GM12873 (cell line): ENCODE data around the gene RAB4B.

Source experiments
- CTCF ChIP-seq: IDR thresholded peaks from 2 replicates; pipeline ENCODE4 v1.5.1; 2012; ENCODE audit warnings: low read depth, mild to moderate bottlenecking, moderate library complexity, low read length, control low read depth; ENCODE audit not compliant: insufficient read depth; ENCODE audit errors: missing control alignments

The RAB4B gene

GRCh38 chr19:40763526-40763925 is 14.5 kb upstream of the RAB4B start:
- TF ChIP-seq CTCF: no peak

GRCh38 chr19:40763963-40764362 is 14.1 kb upstream of the RAB4B start:
- no peak for TF ChIP-seq CTCF

- TF ChIP-seq CTCF: no peak
These were observed 9.2 kb upstream of the RAB4B start for GRCh38 chr19:40768869-40769268.

- TF ChIP-seq CTCF: no peak
These were observed 3.0 kb upstream of the RAB4B start, which contains the start of gene MIA for GRCh38 chr19:40774916-40775631. Gene MIA (plus strand): TSS chr19:40775521. CDS start chr19:40775543, 22 bp downstream.

GRCh38 chr19:40775632-40776022 is 2.4 kb upstream of the RAB4B start:
- no peak for TF ChIP-seq CTCF

- no peak for TF ChIP-seq CTCF
These were observed 1.7 kb upstream of the RAB4B start for GRCh38 chr19:40776364-40776763.

GRCh38 chr19:40776932-40777644 is 959 bp upstream of the RAB4B start:
- no peak for TF ChIP-seq CTCF
